NB4 (cell line): ENCODE results near the gene SSC5D.

Experiments used
- MAX ChIP-seq: IDR thresholded peaks from 2 replicates; pipeline ENCODE4 v1.6.1; 2011; ENCODE audit warnings: low read depth, low read length
- POLR2A ChIP-seq: IDR thresholded peaks from 2 replicates; pipeline ENCODE4 v1.6.1; 2011; ENCODE audit warnings: mild to moderate bottlenecking; ENCODE audit not compliant: insufficient read length; ENCODE audit errors: extremely low read depth

GRCh38 chr19:55539090-55539984, 51.1 kb downstream of the SSC5D start:
- no peak for TF ChIP-seq POLR2A
- TF ChIP-seq MAX = no peak
